ENCODE measurements around the gene COBL.

DNA sequence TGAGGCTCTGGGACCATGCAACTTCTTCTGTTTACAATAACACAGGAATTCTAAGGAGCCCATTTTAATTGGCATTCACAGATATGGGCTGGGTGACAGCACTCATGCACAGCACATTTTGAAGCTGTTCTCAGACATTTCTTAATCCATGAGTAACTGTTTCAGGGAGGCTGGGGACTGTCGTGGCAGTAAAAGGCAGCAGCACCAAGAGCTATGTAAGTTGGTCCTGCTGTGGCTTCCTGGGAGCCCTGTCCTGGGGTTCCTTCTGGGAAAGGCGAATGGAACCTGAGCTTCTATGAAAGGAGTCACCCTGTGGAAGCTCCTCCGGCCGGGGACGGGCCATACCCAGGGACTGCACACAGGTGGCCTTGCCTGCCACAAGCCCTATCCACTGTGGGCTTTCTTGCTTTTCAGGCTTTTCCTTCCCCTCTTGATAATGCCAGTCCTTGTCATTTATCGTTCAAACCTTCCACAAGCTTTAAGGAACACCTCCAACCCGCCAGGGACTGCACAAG, 40.5 kb downstream of the COBL start:
- TF ChIP-seq POLR2AphosphoS5 (IDR thresholded peaks at IDR 0.05; ENCODE audit: low read depth, low read length) (no peak), POLR2A (IDR thresholded peaks at IDR 0.05; ENCODE audit: low read depth, low read length) (no peak)

Measured in GM12892 (cell line).